SK-N-SH (cell line): ENCODE measurements around the gene SDCCAG8. TPM values are rescaled to one million over a fixed set of nuclear protein-coding genes. Genes with fewer than 3 reads are reported as not detected.

Experiments used
- CTCF ChIA-PET: fragments of 300-600, 350-600 bp; formaldehyde crosslinking; extraction: SDS; loops from one replicate; lab custom pipeline; 2021; lab: Yijun Ruan, JAX
- POLR2A ChIA-PET: fragments of 350-600 bp; sonication (Branson Sonifier 250); formaldehyde crosslinking; extraction: SDS; loops from one replicate; lab custom pipeline; 2020; ENCODE audit warnings: antibody characterized with exemption, inconsistent platforms; lab: Yijun Ruan, JAX
- DNase-seq: peaks from one replicate; pipeline ENCODE4 v3.0.0; 2012
- H2AFZ ChIP-seq: fragments of 200-600 bp; sonication (generic); 2 replicates; pipeline ENCODE4 v1.8.1; 2016; ENCODE audit warnings: antibody characterized with exemption, mild to moderate bottlenecking, low read depth
- H3F3A ChIP-seq: fragments of 200-600 bp; sonication (generic); replicated peaks from 2 replicates; pipeline ENCODE3; 2016; ENCODE audit warnings: antibody characterized with exemption, mild to moderate bottlenecking; ENCODE audit not compliant: insufficient read depth
- H3K27ac ChIP-seq, 2 experiments: fragments of 200-500 bp in 1 of 2; fragments of 200-600 bp in 1 of 2; sonication (Bioruptor generic) in 1 of 2; sonication (generic), shearing (Covaris generic) in 1 of 2; 2 replicates each; pipeline versions ENCODE4 v1.5.1 to v1.6.1; 2014 to 2016; ENCODE audit warnings: low read depth in 2 of 2, inconsistent platforms in 1 of 2, low read length in 1 of 2, mild to moderate bottlenecking in 1 of 2, mixed read lengths in 1 of 2
- H3K27me3 ChIP-seq: fragments of 200-600 bp; sonication (generic), shearing (Covaris generic); 2 replicates; pipeline ENCODE4 v1.6.1; 2016; ENCODE audit warnings: mixed run types; ENCODE audit not compliant: insufficient read depth
- H3K36me3 ChIP-seq, 2 experiments: fragments of 200-500 bp in 1 of 2; fragments of 200-600 bp in 1 of 2; sonication (Bioruptor generic) in 1 of 2; sonication (generic) in 1 of 2; replicated peaks in 1 of 2; 2 replicates each; pipeline versions ENCODE3 to v1.5.1; 2014 to 2016; ENCODE audit warnings: low read length in 1 of 2, mild to moderate bottlenecking in 1 of 2; ENCODE audit not compliant: insufficient read depth in 2 of 2, control insufficient read depth in 1 of 2
- H3K4me1 ChIP-seq, 2 experiments: fragments of 200-500 bp in 1 of 2; fragments of 200-600 bp in 1 of 2; sonication (Bioruptor generic) in 1 of 2; sonication (generic), shearing (Covaris generic) in 1 of 2; 2 replicates each; pipeline versions ENCODE4 v1.5.1 to v1.6.1; 2014 to 2016; ENCODE audit warnings: low read depth in 1 of 2, low read length in 1 of 2, mixed run types in 1 of 2; ENCODE audit not compliant: insufficient read depth in 2 of 2, control insufficient read depth in 1 of 2
- H3K4me2 ChIP-seq: fragments of 200-600 bp; sonication (generic), shearing (Covaris generic); 2 replicates; pipeline ENCODE4 v1.6.1; 2017; ENCODE audit warnings: mixed run types
- H3K4me3 ChIP-seq, 2 experiments: fragments of 200-500 bp in 1 of 2; fragments of 200-600 bp in 1 of 2; sonication (Bioruptor generic) in 1 of 2; sonication (generic), shearing (Covaris generic) in 1 of 2; 2 replicates each; pipeline versions ENCODE4 v1.5.1 to v1.8.1; 2014 to 2016; ENCODE audit warnings: low read depth in 2 of 2, inconsistent platforms in 1 of 2, low read length in 1 of 2, mild to moderate bottlenecking in 1 of 2, mixed read lengths in 1 of 2, moderate library complexity in 1 of 2
- H3K79me2 ChIP-seq: fragments of 200-600 bp; sonication (generic); 2 replicates; pipeline ENCODE4 v1.8.1; 2017; ENCODE audit warnings: mild to moderate bottlenecking; ENCODE audit not compliant: insufficient read depth
- H3K9ac ChIP-seq: fragments of 200-600 bp; sonication (generic); 2 replicates; pipeline ENCODE4 v1.6.1; 2017; ENCODE audit warnings: mixed run types
- H3K9me2 ChIP-seq: fragments of 200-600 bp; sonication (generic); 2 replicates; pipeline ENCODE4 v1.6.1; 2017; ENCODE audit warnings: mixed run types
- H3K9me3 ChIP-seq: fragments of 200-600 bp; sonication (generic); 2 replicates; pipeline ENCODE4 v1.6.1; 2017; ENCODE audit warnings: mixed run types, mild to moderate bottlenecking, moderate library complexity
- H4K20me1 ChIP-seq: fragments of 200-600 bp; sonication (generic); 2 replicates; pipeline ENCODE4 v1.6.1; 2017; ENCODE audit warnings: mild to moderate bottlenecking, mixed run types; ENCODE audit not compliant: insufficient read depth
- CHD2 ChIP-seq: fragments of 150-350 bp; IDR thresholded peaks from 2 replicates; pipeline ENCODE4 v1.6.1; 2018; ENCODE audit warnings: low read length; ENCODE audit not compliant: partially characterized antibody
- CTCF ChIP-seq: fragments of 200-600 bp; sonication (generic); IDR thresholded peaks from 2 replicates; pipeline ENCODE4 v1.6.1; 2017; ENCODE audit warnings: antibody characterized with exemption, mild to moderate bottlenecking, moderate library complexity
- ELF1 ChIP-seq: IDR thresholded peaks from 2 replicates; pipeline ENCODE4 v1.4.0; 2012
- EP300 ChIP-seq, 2 experiments: IDR thresholded peaks; 2 replicates each; pipeline versions ENCODE4 v1.4.0 to v1.6.1; 2012; ENCODE audit warnings: borderline replicate concordance in 1 of 2, low read depth in 1 of 2, low read length in 1 of 2
- FOSL2 ChIP-seq: IDR thresholded peaks from 2 replicates; pipeline ENCODE4 v1.4.0; 2012; ENCODE audit warnings: low read depth, mild to moderate bottlenecking, moderate library complexity, borderline replicate concordance
- FOXM1 ChIP-seq: IDR thresholded peaks from 2 replicates; pipeline ENCODE4 v1.4.0; 2012; ENCODE audit warnings: low read depth, mild to moderate bottlenecking
- MAX ChIP-seq: IDR thresholded peaks from 2 replicates; pipeline ENCODE4 v1.4.0; 2012; ENCODE audit warnings: low read depth
- MEF2A ChIP-seq: IDR thresholded peaks from 2 replicates; pipeline ENCODE4 v1.4.0; 2012; ENCODE audit warnings: low read depth, borderline replicate concordance
- MXI1 ChIP-seq: IDR thresholded peaks from 2 replicates; pipeline ENCODE4 v1.6.1; 2012; ENCODE audit warnings: mild to moderate bottlenecking, low read depth, low read length, improper control_type of control experiment
- NRF1 ChIP-seq: IDR thresholded peaks from 2 replicates; pipeline ENCODE4 v1.6.1; 2012; ENCODE audit warnings: low read depth, mild to moderate bottlenecking, low read length
- POLR2AphosphoS5 ChIP-seq: IDR thresholded peaks from 2 replicates; pipeline ENCODE4 v1.6.1; 2012; ENCODE audit warnings: low read depth, low read length
- RAD21 ChIP-seq: IDR thresholded peaks from 2 replicates; pipeline ENCODE4 v1.6.1; 2012; ENCODE audit warnings: mild to moderate bottlenecking, low read length
- SIN3A ChIP-seq: IDR thresholded peaks from 2 replicates; pipeline ENCODE4 v1.6.1; 2012; ENCODE audit warnings: low read depth, mild to moderate bottlenecking, low read length, moderate library complexity, borderline replicate concordance
- TCF12 ChIP-seq: IDR thresholded peaks from 2 replicates; pipeline ENCODE4 v1.4.0; 2012
- TEAD4 ChIP-seq: IDR thresholded peaks from 2 replicates; pipeline ENCODE4 v1.4.0; 2012; ENCODE audit warnings: mild to moderate bottlenecking, borderline replicate concordance; ENCODE audit not compliant: insufficient read depth
- ZBTB33 ChIP-seq: IDR thresholded peaks from 2 replicates; pipeline ENCODE4 v1.4.0; 2012; ENCODE audit warnings: low read depth, borderline replicate concordance
- WGBS: methylation state at CpG from one replicate; pipeline ENCODE4 v1.1.6; 2017; ENCODE audit warnings: low lambda C conversion rate; 5-methylcytosine and 5-hydroxymethylcytosine counted together
- polyA plus RNA-seq, 3 experiments: library from polyadenylated mRNA; depleted of rRNA; stranded (reverse); fragments of >200 nt; gene quantifications; 2 replicates each; pipeline ENCODE4 v1.2.3, GENCODE V29; 2012
- TF ChIP-seq, protein P1 (sequence below): IDR thresholded peaks from 2 replicates; pipeline ENCODE4 v1.4.0; 2012; ENCODE audit warnings: low read depth, borderline replicate concordance

Gene SDCCAG8
- polyA plus RNA-seq, 1 of the 3 experiments (the other 2 are of a cell fraction), result 22.7 TPM

GRCh38 chr1:243312952-243313634 lies 57.3 kb downstream of the SDCCAG8 start:
- Histone ChIP-seq H3K4me3 (no peak overlapping the region), H3K27ac (no peak overlapping the region), H3K9ac (no peak overlapping the region), H3K9me3 (no peaks in the 10 kb centered on the region), H3K9me2 (no peaks in the 10 kb centered on the region), H3K79me2 (no peaks in the 10 kb centered on the region; the same call in none of the 2 replicates), H3K4me2 (no peak overlapping the region), H3K4me1 (peaks cover 0 to 3% of the 10 kb centered on the region in 2 experiments; a peak in 1 of 4 replicates), H3F3A (no peaks in the 10 kb centered on the region), H3K36me3 (peaks cover 35 to 55% of the 10 kb centered on the region in 2 experiments), H2AFZ (no peak overlapping the region), H4K20me1 (no peaks in the 10 kb centered on the region), H3K27me3 (no peaks in the 10 kb centered on the region)
- TF ChIP-seq MEF2A (no peak), EP300 (IDR thresholded peaks at IDR 0.05; ENCODE audit: borderline replicate concordance in 1 of 2, low read depth in 1 of 2, low read length in 1 of 2) (no peak), MXI1 (no peak), POLR2AphosphoS5 (no peak), CHD2 (no peak), CTCF (no peak), FOSL2 (no peak)
- TF ChIP-seq, protein P1, sequence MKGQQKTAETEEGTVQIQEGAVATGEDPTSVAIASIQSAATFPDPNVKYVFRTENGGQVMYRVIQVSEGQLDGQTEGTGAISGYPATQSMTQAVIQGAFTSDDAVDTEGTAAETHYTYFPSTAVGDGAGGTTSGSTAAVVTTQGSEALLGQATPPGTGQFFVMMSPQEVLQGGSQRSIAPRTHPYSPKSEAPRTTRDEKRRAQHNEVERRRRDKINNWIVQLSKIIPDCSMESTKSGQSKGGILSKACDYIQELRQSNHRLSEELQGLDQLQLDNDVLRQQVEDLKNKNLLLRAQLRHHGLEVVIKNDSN, result no peak
- POLR2A ChIA-PET, result no interaction called here
- DNase-seq, result no peak
- WGBS, result 93% methylated on average over 5 of the region's 5 CpGs
- CTCF ChIA-PET, result interaction anchor here (1.8 kb wide), 1 partner anchor 986 kb away, joined by 5 read pairs; no protein-coding TSS in a partner anchor

- 91% methylated on average over 6 of the region's 6 CpGs for WGBS
- TF ChIP-seq NRF1 (no peak), TEAD4 (no peak), CTCF (no peak), ELF1 (no peak), SIN3A (no peak), RAD21 (no peak), POLR2AphosphoS5 (no peak), ZBTB33 (no peak), CHD2 (no peak), MAX (no peak), TCF12 (no peak), FOXM1 (no peak), MXI1 (no peak)
Observed at GRCh38 chr1:243313635-243314536, 58.0 kb downstream of the SDCCAG8 start.

More at GRCh38 chr1:243313635-243314536, 58.0 kb downstream of the SDCCAG8 start:
- ChIA-PET POLR2A (no interaction called here), CTCF (interaction anchor here (1.5 to 1.8 kb wide), 2 partner anchors 30 to 985 kb away, joined by 3 to 5 read pairs; no protein-coding TSS in a partner anchor)
- Histone ChIP-seq H3K9ac (no peak overlapping the region), H3K27me3 (no peaks in the 10 kb centered on the region), H3K9me2 (no peaks in the 10 kb centered on the region), H3K4me1 (peaks cover 0 to 3% of the 10 kb centered on the region in 2 experiments; a peak in 1 of 4 replicates), H3K4me2 (no peak overlapping the region), H3K36me3 (peaks cover 33 to 53% of the 10 kb centered on the region in 2 experiments), H3K9me3 (no peaks in the 10 kb centered on the region), H3F3A (peaks cover under 1% of the 10 kb centered on the region), H3K27ac (no peak overlapping the region), H3K4me3 (no peak overlapping the region), H3K79me2 (no peaks in the 10 kb centered on the region; the same call in none of the 2 replicates), H2AFZ (no peak overlapping the region), H4K20me1 (no peaks in the 10 kb centered on the region)
- no peak for DNase-seq
